C4-2B (cell line): Measurements from ENCODE around the gene CYTH1.

Source experiments
- CTCF ChIP-seq: fragments of 450-650 bp; conservative IDR thresholded peaks from 2 replicates; pipeline ENCODE4 v1.5.1; 2017; ENCODE audit warnings: mild to moderate bottlenecking
- ZFX ChIP-seq: fragments of 450-650 bp; IDR thresholded peaks from 2 replicates; pipeline ENCODE4 v1.6.1; 2017

GRCh38 chr17:78709119-78709681, 72.9 kb downstream of the CYTH1 start:
- no peak for TF ChIP-seq CTCF
- no peak for TF ChIP-seq ZFX
